ENCODE results near the gene ABHD6. TPM values are rescaled to one million over a fixed set of nuclear protein-coding genes. Genes with fewer than 3 reads are reported as not detected.
A peak's percentile ranks its signal among the peaks of the same experiment; 100 is the strongest.
"Not testable (repeated sequence)": the region's sequence is repeated elsewhere in the genome, so short reads cannot be mapped to it uniquely, and the experiment has no call there.

Gene ABHD6
- total RNA-seq, 1 experiment from 2014 or later: 20.1 TPM

DNA sequence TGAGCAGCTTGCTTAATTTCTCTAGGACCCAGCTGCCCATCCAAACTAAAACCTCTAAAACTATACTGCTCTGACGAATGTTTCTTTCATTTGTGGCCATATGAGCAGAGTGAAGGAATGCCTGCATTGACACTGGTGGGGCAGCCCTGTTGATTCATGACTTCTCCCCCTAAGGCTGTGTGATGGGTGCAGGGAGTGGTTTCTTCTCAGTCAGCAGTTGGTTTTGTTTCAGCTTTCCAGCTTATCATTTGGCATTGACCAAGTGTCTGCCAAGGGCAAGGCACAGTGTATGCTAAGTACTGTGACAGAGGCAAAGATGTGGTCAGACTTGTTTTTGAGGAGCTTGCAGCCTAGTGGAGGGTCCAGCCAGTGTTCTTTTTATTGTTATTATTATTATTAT is 4.7 kb downstream of the ABHD6 start:
- peak; percentile 90 for DNase-seq (ENCODE audit: low read depth)

DNA sequence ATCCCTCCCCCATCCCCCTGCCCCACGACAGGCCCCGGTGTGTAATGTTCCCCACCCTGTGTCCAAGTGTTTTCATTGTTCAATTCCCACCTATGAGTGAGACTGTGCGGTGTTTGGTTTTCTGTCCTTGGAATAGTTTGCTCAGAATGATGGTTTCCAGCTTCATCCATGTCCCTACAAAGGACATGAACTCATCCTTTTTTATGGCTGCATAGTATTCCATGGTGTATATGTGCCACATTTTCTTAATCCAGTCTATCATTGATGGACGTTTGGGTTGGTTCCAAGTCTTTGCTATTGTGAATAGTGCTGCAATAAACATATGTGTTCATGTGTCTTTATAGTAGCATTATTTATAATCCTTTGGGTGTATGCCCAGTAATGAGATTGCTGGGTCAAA is 5.3 kb downstream of the ABHD6 start:
- DNase-seq (ENCODE audit: low read depth): not testable (repeated sequence)

DNA sequence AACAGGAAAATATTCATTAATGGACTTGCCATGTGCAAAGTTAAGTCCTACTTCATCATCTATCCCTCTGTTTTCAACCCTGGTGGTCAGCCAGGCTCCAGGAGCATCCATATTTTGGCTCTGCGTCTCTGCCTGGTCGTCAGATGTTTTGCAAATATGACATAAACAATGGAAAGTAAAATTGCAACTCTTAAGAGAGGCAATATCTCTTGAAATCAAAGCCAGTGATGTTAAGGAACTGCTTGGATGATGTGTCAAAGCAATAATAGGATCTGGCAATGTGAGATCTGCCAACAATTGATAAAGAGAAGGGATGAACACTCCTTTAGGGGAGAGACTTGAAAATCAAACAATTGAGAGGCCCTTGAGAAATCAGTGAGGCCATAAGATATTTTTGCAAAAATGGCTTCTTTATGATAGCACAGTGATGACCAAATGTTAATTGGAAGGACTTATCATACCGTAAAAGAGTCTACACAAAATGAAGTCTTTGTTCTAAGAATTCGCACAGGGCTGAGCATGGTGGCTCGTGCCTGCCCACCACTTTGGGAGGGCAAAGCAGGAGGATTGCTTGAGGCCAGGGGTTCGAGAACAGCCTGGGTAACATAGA is 6.5 kb downstream of the ABHD6 start:
- DNase-seq (ENCODE audit: low read depth): no peak

DNA sequence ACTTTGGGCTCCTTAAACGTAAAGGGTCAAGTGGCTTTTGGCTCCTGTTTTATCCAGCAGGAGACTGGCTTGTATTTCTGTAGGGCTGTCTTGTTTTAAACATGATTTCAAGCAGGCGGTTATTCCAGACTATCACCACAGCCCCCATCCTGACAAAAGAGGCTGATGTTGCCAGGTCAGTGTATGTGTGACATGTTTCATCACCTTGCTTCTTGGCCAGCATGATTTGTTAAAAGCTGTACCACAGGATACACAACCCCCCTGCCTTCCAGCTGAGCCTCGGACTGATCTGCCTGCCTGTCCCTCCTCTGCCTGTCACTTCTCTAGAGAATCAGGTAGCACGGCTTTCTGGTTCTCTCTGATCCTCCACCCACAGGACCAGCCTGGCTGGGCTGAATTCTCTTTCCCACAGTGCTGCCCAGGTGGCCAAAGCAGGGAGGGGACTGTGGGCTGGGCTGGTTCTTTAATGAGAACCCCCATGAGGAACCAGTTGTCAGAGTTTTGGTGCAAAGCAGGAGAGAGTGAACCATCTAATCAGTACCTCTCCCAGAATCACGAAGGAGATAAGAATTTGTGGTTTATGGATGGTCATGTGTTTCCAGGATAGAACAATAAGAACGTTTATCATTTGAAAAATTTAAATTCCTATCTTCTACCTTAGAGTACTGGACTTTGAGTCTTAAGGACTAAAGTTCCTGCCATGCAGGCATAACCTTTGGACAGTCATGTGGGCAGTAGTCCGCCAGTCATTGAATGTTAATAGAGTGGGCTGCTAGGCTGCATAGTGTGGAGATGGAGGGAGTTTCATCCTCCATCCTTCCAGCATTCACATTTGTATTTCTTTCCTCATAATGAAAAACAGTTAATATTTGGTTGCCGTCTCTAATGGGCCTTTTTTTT is 8.8 kb downstream of the ABHD6 start:
- DNase-seq (ENCODE audit: low read depth): no peak

DNA sequence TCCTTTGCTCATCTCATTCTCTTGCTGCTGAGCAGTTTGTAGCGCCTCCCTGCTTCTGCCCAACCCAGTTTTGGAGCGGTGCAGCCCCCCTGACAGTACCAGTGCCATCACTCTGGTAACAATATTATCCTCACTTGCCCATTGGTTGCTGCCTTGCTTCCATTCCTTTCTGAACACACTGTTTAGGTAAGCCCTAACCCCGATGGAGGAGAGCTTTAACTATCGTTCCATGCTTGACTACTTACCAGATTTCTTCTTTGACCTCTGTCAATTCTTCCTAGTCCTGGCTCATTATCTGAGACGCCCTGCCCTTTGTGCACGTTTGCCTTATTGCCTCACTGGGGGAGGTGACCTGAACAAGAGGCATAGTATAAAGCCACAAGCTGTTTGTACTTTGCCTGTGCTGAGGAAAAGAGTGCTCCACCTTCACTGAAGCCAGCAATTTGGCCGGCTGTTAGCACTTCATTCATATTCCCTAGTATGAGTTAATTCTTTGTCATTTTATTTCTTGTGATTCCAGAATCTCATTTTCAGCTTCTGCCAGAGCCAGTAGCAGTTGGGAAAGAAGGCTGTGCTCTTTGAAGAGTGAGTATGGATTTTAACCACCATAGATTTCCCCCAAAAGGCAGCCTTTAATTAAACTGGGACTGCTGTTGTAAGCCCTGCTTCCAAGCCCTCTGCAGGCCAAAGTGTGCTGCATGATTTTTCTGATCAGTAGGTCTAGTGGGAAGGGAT is 11.9 kb downstream of the ABHD6 start:
- DNase-seq (ENCODE audit: low read depth): no peak

DNA sequence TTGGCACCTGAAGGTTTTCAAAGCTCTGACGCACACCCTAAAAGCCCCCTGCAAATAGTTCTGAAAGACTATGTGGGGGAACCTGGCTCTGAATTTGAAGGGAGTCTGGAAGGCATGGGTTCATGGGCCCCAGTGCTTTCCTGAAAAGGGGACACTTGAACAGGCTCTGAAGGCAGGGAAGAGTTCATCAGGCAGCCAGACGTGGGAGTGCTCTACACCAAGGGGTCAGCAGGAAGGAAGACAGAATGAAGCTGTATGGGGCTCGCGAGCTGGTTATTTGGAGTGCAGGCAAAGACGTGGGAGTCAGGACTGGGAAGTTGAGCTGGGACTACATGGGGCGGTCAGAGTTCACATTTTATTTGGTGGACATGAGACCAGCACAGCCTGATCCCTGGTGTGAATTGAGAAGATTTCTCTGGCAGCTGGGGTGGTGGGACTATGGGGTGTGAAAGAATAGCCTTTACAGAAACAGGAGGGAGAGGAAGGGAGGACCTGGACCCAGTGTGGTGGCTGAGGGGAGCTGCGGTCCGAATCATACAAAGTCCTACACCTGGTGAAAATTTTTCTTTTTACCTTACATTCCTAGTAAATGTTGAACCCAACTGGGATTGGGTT is 12.6 kb downstream of the ABHD6 start:
- no peak for DNase-seq (ENCODE audit: low read depth)

DNA sequence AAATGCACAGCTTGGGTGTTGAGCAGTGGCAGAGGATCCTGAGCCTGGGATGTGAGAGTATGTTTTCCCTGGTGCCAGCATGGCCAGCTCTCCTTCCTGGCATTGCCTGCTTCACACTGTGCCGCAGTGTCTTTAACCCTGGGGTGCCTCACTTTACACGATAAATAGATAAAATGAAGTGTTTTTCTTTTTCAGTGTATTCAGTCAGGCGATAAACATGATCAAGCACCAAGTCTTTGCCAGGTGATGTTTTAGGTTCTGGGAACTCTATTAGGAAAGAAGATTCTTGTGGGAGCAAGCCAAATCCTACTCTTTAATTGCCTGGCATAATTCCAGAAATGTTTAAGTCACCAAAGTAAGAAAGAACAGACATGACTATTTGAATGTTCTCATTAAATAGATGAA is 14.0 kb downstream of the ABHD6 start:
- no peak for DNase-seq (ENCODE audit: low read depth)

DNA sequence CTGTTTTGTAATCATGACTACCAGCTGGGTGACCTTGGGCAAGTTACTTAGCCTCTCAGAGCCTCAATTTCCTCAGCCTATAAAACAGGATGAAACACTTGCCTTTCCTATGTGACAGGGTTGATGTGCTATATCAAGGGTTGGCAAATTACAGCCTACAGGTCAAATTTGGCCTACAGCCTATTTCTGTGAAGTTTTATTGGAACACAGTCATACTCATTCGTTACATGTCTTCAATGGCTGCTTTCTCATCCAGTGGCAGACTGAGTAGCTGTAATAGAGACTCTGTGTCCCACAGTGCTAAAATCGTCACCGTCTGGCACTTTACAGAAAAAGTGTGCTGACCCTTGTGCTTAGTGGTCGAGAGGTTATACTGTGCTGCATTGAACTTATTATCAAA is 16.6 kb downstream of the ABHD6 start:
- DNase-seq (ENCODE audit: low read depth): no peak

DNA sequence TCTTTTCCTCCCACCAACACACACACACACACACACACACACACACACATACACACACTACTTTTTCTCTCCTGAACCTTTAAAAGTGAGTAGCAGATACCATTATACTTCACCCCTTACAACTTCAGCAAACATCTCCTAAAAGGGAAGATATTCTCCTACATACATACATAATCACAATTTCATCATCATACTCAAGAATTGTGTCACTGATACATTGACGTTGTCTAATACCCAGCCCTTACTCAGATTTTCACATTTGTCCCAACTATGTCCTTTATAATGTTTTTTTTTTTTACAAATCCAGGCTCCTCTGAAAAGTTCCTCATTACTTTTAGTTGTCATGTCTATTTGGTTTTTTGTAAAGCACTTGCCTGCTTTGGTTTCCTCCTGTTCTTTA is 18.5 kb downstream of the ABHD6 start:
- DNase-seq (ENCODE audit: low read depth): no peak

DNA sequence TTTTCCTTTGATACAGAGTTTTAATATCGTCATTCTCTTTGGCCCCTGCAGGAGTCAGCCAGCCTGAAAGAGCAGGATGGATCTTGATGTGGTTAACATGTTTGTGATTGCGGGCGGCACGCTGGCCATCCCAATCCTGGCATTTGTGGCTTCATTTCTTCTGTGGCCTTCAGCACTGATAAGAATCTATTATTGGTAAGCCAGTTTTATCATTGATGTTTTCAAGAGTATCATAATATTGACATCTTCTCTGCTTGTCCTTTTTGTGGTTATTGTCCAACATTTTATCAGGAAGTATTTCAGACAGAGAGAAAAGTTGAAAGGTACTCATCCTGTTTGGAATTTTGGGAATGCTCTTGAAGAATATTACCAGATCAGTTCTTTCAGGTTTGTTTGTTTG is 18.9 kb downstream of the ABHD6 start:
- DNase-seq (ENCODE audit: low read depth): no peak

DNA sequence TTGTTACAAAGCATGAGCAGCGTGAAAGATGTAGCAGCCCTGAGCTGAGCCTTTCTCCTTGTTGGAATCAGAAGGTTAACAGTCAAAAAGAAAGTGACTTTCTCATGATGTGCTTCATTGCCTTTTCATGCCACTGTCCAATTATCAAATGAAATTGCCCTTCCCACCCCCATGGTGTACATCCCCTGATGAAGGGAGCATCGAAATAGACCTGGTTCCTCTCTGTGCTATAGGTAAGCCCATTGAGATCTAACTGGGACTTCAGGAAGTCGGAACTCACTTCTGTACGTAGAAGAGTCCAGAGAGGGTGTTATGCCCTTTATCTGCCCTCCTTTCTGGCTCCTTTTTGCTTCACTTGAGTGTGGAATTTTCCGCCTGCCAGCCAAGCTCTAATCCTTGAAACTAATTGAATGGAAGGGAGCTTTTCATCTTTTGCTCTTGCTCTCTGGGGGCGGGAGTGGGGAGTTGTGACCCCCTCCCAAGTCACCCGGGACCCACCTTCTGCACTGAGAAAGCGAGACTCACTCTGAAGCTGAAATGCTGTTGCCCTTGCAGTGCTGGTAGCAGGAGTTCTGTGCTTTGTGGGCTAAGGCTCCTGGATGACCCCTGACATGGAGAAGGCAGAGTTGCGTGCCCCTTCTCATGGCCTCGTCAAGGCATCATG is 20.9 kb downstream of the ABHD6 start:
- no peak for DNase-seq (ENCODE audit: low read depth)

DNA sequence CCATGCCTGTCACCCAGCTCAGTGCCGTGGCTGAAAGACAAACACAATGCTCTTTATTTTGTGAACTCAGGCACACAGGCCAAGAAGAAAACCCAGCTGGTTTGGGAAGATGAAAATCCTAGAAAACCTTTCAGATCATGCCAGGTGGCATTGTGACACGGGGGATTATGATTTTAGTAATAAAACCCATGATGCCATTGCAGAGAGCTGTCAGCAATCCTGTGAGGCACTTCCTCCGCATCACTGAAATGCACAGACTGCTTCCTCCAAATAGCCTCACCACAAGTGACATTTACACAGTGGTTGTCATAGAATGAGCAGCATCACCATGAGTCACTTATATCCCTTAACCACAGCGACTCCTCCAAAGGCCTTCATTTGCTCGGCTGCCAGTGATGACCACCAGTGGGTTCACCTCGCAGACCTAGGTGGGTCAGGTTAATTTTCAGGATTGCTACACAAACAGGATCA is 22.7 kb downstream of the ABHD6 start:
- DNase-seq (ENCODE audit: low read depth): peak; percentile 90

DNA sequence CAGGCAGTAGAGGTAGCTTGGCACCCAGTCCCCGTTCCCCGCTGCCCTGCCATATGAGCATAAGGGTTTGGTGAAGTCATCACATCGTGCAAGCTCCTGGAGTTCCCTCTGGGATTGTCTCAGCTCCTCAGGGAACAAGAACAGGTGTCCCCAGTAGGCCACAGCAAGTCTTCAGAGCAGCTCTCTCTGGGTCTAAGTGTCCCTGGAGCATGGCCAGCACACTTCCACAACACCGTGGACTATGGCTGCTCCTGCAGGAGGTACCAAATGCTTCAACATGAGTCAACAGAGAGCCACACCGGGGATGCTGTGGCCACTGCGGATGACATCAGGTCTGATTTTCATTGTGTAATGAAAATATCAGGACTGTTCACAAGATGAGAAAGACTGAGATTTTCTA is 23.1 kb downstream of the ABHD6 start:
- DNase-seq (ENCODE audit: low read depth): peak; percentile 64

DNA sequence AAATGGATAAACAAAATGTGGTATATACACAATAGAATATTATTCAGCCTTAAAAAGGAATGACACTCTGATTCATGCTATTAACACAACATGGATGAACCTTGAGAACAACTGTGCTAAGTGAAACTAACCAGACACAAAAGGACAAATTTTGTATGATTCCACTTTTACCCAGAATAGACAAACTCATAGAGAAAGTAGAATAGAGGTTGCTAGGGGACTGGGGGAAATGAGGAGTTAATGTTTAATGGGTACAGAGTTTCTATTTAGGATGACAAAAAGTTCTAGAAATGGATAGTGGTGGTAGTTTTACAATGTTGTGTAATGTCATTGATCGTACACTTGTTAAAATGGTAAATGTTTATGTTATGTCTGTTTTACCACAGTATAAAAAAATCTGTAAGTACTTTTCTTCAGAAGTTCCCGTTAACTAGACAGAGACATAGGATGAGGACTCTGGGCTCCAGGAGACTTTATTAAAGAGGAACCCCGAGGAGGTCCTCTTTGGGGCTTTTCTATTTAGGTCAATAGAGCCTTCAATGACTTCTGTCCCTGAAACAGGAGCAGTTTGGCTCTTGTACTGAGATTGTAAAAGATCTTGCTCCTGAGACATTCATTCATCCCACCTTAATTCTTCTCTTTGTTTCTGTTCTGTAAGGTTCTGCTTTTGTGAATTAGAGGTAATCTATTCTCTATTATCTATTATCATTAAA is 24.5 kb downstream of the ABHD6 start:
- DNase-seq (ENCODE audit: low read depth): no peak

DNA sequence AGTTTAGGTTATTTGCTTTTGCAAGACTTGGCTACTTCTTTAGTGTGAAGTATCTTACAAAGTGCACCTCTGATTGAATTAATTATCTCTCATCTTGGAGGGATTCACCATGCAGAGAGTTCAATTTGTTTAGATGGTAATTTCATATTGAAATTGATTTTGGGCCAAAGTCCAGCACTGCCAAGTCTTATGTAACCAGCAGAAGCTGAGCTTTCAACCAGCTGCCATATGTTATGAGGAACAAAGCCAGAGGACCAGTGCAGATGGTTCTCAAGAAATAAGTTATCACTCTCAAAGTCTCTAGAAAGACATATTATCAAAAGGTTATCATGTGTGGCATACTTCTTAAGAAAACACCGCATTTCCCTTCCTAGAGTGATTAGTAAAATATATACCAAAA is 29.0 kb downstream of the ABHD6 start:
- DNase-seq (ENCODE audit: low read depth): no peak

DNA sequence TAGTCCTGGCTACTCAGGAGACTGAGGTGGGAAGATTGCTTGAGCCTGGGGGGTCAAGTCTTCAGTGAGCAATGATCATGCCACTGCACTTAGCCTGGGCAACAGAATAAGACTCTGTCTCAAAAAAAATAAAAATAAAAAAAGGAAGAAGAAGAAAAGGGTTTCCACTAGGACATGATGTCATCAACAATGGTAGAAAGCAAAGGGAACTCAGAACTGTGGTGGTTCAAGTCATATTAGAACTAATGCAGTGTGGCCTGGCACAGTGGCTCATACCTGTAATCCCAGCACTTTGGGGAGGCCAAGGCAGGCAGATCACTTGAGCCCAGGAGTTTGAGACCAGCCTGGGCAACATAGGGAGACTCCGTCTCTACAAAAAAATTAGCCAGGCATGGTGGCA is 30.0 kb downstream of the ABHD6 start:
- DNase-seq (ENCODE audit: low read depth): not testable (repeated sequence)

DNA sequence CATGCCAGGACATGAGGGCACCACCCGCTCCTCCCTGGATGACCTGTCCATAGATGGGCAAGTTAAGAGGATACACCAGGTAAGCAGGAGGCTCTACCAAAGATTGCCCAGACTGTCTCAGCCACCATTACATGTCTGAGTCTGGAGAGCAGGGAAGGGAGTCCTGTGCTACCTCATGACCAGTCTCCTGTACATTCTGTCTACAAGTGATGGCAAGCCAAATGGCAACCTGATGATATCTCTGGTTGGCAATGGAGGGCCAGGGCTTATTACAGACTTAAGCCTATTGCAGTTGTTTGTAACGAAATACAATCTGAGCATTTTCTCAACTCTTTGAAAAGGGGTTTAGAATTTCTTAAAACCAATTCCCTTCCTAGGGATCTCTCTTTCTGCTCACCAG is 31.8 kb downstream of the ABHD6 start:
- DNase-seq (ENCODE audit: low read depth): no peak

DNA sequence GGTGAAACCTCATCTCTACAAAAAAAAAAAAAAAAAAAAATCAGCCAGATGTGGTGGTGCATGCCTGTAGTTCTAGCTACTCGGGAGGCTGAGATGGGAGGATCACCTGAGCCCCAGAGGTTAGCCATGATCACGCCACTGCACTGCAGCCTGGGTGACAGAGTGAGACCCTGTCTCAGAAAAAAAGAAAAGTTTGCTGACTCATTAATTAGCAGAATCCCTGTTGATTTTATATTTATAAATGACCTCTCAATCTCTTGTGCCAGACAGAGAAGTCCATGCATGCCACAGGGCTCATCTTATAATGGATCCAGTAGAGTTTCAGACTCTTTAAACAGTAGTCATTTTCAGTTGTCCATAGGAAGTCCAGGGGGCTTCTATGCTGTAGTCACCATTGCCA is 32.9 kb downstream of the ABHD6 start:
- DNase-seq (ENCODE audit: low read depth): no peak

DNA sequence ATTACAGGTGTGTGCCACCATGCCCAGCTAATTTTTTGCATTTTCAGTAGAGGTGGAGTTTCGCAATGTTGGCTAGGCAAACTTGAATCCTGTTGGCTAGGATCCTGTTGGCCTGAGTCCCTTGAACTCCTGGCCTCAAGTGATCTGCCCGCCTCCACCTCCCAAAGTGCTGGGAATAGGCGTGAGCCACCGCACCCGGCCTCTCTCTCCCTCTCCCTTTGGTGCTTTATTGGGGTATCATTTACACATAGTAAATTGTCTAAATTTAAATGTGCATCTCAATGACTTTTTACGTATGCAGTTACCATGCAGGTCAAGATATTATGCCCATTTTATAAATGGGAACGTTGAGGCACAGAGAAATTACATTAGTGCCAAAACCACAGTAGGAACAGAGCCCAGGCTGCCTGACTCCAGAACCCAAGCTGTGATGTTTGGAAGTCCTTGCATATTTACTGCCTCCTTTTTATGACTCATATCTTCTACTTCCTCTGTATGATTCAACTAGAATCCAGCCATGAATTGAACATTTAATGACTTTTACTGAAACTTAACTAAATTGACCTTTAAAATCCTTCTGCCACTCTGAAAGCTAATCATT is 34.4 kb downstream of the ABHD6 start:
- peak; percentile 91 for DNase-seq (ENCODE audit: low read depth)

DNA sequence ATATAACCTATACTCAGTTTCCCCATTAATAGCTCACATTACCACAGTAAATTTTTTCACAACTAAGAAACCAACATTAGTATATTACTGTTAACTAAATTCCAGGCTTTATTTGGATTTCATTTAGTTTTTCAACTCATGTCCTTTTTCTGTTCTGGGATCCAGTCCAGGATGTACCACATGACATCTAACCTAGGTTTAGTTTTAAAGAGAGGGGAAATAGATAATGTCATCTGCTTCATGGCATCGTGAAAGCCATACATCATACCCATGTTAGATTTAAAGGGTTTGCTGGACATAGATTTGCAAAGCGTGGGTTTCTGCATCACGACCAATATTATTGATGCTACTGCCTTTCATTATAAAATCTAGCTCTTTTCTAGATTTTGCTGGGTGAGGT is 35.3 kb downstream of the ABHD6 start:
- peak; percentile 33 for DNase-seq (ENCODE audit: low read depth)

DNA sequence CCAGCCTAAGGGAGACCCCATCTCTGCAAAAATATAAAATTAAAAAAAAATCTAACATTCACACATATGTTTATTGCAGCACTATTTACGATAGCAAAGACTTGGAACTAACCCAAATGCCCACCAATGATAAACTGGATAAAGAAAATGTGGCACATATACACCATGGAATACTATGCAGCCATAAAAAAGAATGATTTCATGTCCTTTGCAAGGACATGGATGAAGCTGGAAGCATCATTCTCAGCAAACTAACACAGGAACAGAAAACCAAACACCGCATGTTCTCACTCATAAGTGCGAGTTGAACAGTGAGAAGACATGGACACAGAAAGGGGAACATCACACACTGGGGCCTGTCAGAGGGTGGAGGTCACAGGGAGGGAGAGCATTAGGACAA is 35.8 kb downstream of the ABHD6 start:
- not testable (repeated sequence) for DNase-seq (ENCODE audit: low read depth)
